GM12875 (cell line): Measurements from ENCODE around the gene HOGA1.
"Not testable (repeated sequence)": the region's sequence is repeated elsewhere in the genome, so short reads cannot be mapped to it uniquely, and the experiment has no call there.

Experiments used
- H3K4me3 ChIP-seq: one replicate; pipeline ENCODE4 v1.5.1; 2011; ENCODE audit warnings: low read depth, low read length, control low read depth
- CTCF ChIP-seq: IDR thresholded peaks from 2 replicates; pipeline ENCODE4 v1.5.1; 2011; ENCODE audit warnings: low read depth, mild to moderate bottlenecking, control low read depth, inconsistent platforms, low read length, moderate library complexity, borderline replicate concordance; ENCODE audit not compliant: insufficient read depth

The HOGA1 gene

GRCh38 chr10:97627731-97628130 is 43.5 kb downstream of the HOGA1 start:
- H3K4me3 ChIP-seq: no peak overlapping the region
- TF ChIP-seq CTCF: no peak

GRCh38 chr10:97628228-97628627 is 44.0 kb downstream of the HOGA1 start:
- TF ChIP-seq CTCF: no peak
- H3K4me3 ChIP-seq: no peak overlapping the region

DNA sequence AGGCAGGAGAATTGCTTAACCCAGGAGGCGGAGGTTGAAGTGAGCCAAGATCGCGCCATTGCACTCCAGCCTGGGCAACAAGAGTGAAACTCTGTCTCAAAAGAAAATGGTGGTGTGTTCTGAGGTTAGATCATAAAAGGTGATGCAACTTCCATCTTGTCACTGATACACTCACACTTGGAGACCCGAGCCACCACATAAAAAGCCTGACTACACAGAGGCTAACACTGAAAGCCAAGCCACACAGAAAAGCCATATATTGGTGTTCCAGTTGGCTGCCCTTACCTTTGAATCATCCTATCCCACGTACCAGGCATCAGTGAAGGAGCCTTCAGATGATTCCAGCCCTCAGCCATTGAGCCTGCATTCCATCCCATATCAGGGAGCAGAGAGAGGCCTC is 45.1 kb downstream of the HOGA1 start:
- no peak overlapping the region for H3K4me3 ChIP-seq
- TF ChIP-seq CTCF: no peak

- no peak for TF ChIP-seq CTCF
- H3K4me3 ChIP-seq: no peak overlapping the region
Observed at GRCh38 chr10:97631098-97631497, 46.9 kb downstream of the HOGA1 start.

GRCh38 chr10:97632949-97633884 is 49.0 kb downstream of the HOGA1 start, which contains the start of gene MORN4:
TSS of gene MORN4 (minus strand) at chr10:97633500. CDS start at chr10:97619653, 13,847 bp downstream.
- peak within 1 kb of the TSS; percentile 71 for H3K4me3 ChIP-seq
- no peak for TF ChIP-seq CTCF

DNA sequence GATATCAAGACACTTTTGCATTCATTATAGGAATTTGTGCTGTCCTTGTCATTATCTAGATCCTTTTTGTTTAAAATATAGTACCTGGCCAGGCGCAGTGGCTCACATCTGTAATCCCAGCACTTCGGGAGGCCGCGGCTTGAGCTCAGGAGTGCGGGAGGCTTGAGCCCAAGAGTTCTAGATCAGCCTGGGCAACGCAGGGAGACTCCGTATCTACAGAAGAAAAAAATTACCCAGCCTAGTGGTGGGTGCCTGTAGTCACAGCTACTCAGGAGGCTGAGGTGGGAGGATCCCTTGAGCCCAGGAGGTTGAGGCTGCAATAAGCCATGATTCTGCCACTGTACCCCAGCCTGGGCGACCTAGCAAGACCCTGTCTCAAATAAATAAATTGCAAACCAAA is 49.7 kb downstream of the HOGA1 start:
- H3K4me3 ChIP-seq: no peak overlapping the region
- no peak for TF ChIP-seq CTCF

DNA sequence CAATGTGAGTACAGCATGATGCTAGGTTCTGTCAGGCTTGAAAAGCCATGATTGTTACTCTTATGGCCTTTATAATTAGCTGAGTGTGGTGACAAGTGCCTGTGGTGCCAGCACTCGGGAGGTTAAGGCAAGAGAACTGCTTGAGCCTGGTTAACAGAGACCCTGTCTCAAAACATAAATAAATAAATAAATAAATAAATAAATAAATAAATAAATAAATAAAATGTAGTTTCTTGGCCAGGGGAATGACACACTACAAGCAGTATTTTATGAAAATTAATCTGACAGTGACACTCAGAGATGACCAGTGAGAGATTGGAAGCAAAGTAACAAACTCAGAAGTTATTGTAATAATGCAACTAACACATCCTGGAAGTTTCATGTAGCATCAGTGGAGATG is 51.4 kb downstream of the HOGA1 start:
- no peak for TF ChIP-seq CTCF
- H3K4me3 ChIP-seq: no peak overlapping the region

GRCh38 chr10:97639090-97639489 is 54.9 kb downstream of the HOGA1 start:
- not testable (repeated sequence) for H3K4me3 ChIP-seq
